Activated T-cell treated with anti-CD3 and anti-CD28 coated beads, Interleukin-2, amount 50 U/mL, for 4 hours (primary cell): ENCODE results near the gene HTRA3. TPM values are rescaled to one million over a fixed set of nuclear protein-coding genes. Genes with fewer than 3 reads are reported as not detected.

Experiments
- ATAC-seq, 2 donors: fragments of 200-7000 bp; cut with Tn5 transposase; one replicate each; pipeline ENCODE4 v1.10.0; 2021
- DNase-seq: peaks from one replicate; pipeline ENCODE4 v3.0.0-alpha.2; 2020
- H3K27me3 Mint-ChIP-seq: one replicate; pipeline ENCODE4 v1.8.0; 2021; ENCODE audit warnings: low read depth, mixed read lengths
- H3K36me3 Mint-ChIP-seq: one replicate; pipeline ENCODE4 v1.8.0; 2022; ENCODE audit warnings: mixed read lengths; ENCODE audit not compliant: insufficient read depth
- H3K4me1 Mint-ChIP-seq: one replicate; pipeline ENCODE4 v1.8.0; 2021; ENCODE audit warnings: low read depth, mixed read lengths
- H3K4me3 Mint-ChIP-seq: one replicate; pipeline ENCODE4 v1.8.0; 2021; ENCODE audit warnings: mild to moderate bottlenecking, moderate library complexity, mixed read lengths
- H3K9me3 Mint-ChIP-seq: one replicate; pipeline ENCODE4 v1.8.0; 2021; ENCODE audit warnings: mixed read lengths
- total RNA-seq, 3 donors: library from RNA; stranded (reverse); gene quantifications; one replicate each; pipeline ENCODE4 v1.2.1, GENCODE V29; 2021

Gene HTRA3
- total RNA-seq, 3 donors from 2014 or later, result not detected

DNA sequence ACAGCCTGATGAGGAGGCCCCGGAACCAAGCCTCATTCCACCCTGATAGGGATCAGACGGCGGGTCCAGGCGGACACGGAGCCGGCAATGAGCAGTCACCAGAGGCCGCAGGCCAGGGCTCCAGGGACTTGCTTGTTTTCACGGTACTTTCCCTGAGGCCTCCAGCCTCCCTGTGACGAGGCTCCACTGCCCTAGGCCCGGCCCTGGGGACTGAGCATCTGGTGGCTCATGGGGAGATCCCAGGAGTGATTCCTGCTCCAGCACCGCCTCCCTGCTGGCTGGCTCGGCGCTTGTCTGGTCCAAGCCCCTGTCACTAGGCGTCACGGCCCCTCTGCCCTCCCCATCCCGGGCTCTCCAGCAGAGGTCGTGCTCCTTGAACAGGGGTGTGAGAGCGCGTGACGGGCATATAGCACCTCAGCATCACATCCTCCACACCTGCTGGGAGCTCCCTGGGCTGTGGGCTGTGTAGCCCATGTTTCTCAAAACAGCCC lies 14.1 kb downstream of the HTRA3 start:
- DNase-seq, result no peak
- H3K9me3 Mint-ChIP-seq, result no peaks in the 10 kb centered on the region
- no peaks in the 10 kb centered on the region for H3K4me1 Mint-ChIP-seq
- no peak overlapping the region for H3K4me3 Mint-ChIP-seq
- H3K27me3 Mint-ChIP-seq, result peaks cover 1% of the 10 kb centered on the region
- H3K36me3 Mint-ChIP-seq, result no peaks in the 10 kb centered on the region
- no peak for ATAC-seq

DNA sequence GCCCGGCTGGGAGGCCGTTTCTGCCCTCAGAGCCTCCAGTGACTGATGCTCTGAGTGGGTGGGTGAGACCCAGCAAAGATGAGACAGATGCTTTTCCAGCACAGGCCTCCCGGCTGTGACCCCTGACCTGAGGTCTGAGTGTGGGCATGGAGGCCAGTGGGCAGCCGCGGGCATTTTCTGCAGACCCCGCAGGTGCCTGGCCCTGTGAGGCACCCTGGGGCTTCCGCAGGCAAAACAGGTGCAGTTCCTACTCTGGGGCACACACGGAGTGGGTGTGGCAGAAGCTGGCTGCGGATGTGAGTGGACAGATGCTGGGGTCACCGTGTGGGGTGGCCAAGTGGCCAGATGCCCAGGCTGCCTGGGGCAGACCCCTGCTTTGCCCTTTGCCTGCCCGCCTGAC lies 14.8 kb downstream of the HTRA3 start:
- peaks cover 1% of the 10 kb centered on the region for H3K27me3 Mint-ChIP-seq
- no peak for DNase-seq
- ATAC-seq, result no peak
- H3K36me3 Mint-ChIP-seq, result no peaks in the 10 kb centered on the region
- no peaks in the 10 kb centered on the region for H3K4me1 Mint-ChIP-seq
- no peak overlapping the region for H3K4me3 Mint-ChIP-seq
- no peaks in the 10 kb centered on the region for H3K9me3 Mint-ChIP-seq

DNA sequence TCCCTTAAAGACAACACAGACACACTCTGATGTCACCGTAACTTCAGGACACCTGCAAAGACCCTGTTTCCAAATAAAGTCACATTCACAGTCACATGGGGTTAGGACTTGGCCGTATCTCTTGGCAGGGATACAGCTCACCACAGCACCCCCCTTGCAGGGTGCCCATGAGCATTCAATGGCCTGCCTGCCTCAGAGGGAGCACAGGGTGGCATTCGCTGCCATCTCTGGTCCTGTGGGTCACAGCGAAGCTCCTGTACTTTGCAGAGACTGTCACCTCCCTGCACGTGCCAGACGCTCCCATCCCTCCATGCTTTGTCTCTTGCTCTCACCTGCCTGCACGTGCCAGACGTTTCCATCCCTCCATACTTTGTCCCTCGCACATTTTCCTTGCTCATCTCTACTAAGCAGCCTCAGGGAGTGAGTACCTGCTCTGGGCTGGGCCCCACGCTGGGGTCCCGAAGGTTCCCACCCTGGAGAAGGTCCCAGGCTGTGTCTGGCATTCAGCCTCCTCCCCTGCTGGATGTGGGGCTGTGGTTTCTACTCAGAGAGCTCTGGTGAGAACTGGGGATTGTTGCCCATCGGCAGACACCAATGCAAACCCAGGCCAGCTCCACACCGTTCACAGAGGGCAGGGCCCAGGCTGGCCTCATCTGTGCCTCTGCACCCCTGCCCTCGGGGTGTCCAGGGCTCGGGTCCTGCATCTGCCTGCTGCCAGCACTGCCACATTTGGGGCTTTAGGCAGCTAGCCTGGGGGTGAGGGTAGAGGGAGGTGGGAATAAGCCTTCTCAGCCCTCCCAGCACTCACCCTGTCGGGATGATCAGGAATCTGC lies 15.8 kb downstream of the HTRA3 start:
- DNase-seq (no peak), ATAC-seq (no peak)
- H3K4me3 Mint-ChIP-seq, result no peak overlapping the region
- H3K27me3 Mint-ChIP-seq, result peaks cover 1% of the 10 kb centered on the region
- H3K36me3 Mint-ChIP-seq, result no peaks in the 10 kb centered on the region
- no peaks in the 10 kb centered on the region for H3K4me1 Mint-ChIP-seq
- no peaks in the 10 kb centered on the region for H3K9me3 Mint-ChIP-seq

DNA sequence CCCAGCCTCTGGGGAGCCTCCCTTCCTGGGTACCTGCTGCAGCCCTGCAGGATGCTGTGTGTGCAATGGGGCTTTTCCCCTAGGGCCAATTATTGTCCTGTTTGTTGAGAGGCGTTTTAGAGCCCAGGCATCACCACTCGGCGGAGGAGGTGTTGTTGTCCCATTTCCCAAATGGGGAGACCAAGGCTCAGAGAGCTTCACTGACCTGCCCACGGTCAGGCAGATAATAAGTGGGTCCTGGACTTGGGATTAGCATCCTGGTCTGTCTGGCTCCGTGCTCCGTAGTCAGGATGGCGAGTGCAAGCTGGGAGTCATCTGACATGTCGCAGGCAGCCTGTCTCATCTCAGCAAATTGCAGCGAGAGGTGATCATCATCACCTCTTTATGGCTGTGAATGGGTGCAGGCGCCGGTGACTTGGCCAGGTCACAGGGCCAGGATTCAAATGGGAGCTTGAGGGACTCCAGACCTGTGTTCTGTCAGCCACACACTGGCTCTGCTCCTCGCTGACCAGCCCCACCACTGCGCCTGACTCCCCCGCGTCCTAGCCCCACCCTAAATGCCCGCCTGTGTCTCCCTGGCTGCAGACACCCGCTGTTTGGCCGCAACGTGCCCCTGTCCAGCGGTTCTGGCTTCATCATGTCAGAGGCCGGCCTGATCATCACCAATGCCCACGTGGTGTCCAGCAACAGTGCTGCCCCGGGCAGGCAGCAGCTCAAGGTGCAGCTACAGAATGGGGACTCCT lies 16.6 kb downstream of the HTRA3 start:
- no peaks in the 10 kb centered on the region for H3K9me3 Mint-ChIP-seq
- no peaks in the 10 kb centered on the region for H3K27me3 Mint-ChIP-seq
- no peaks in the 10 kb centered on the region for H3K36me3 Mint-ChIP-seq
- DNase-seq (no peak), ATAC-seq (no peak)
- H3K4me3 Mint-ChIP-seq, result no peak overlapping the region
- no peaks in the 10 kb centered on the region for H3K4me1 Mint-ChIP-seq

DNA sequence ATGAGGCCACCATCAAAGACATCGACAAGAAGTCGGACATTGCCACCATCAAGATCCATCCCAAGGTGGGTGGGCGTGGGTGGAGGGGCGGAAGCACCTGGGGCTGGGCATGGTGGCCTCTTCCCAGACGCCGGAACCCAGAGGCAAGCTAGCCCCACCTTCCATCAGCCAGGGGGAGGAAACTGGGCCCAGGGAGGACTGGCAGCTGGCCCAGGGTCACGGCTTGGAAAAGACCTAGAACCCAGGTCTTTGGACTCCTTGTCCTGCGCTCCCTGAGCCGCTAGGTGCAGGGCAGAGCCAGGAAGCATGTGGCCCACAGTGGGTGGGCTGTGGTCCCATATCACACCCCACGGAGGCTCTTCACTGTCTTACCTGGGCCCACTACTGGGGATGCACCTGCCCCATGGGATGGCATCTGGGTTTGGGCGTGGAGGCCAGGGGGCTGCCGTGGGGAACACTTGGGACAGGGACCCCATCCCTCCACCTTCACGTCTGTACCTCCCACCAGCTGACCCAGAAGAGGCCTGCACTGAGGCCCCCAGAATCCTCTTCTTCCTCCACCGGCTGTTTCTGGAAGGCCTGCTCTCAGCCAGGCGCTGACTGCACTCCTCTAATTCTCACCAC lies 17.3 kb downstream of the HTRA3 start:
- ATAC-seq, result peak in 1 of 2 donors; percentile 27
- no peaks in the 10 kb centered on the region for H3K27me3 Mint-ChIP-seq
- no peak for DNase-seq
- H3K9me3 Mint-ChIP-seq, result no peaks in the 10 kb centered on the region
- H3K4me3 Mint-ChIP-seq, result no peak overlapping the region
- H3K36me3 Mint-ChIP-seq, result no peaks in the 10 kb centered on the region
- no peaks in the 10 kb centered on the region for H3K4me1 Mint-ChIP-seq

DNA sequence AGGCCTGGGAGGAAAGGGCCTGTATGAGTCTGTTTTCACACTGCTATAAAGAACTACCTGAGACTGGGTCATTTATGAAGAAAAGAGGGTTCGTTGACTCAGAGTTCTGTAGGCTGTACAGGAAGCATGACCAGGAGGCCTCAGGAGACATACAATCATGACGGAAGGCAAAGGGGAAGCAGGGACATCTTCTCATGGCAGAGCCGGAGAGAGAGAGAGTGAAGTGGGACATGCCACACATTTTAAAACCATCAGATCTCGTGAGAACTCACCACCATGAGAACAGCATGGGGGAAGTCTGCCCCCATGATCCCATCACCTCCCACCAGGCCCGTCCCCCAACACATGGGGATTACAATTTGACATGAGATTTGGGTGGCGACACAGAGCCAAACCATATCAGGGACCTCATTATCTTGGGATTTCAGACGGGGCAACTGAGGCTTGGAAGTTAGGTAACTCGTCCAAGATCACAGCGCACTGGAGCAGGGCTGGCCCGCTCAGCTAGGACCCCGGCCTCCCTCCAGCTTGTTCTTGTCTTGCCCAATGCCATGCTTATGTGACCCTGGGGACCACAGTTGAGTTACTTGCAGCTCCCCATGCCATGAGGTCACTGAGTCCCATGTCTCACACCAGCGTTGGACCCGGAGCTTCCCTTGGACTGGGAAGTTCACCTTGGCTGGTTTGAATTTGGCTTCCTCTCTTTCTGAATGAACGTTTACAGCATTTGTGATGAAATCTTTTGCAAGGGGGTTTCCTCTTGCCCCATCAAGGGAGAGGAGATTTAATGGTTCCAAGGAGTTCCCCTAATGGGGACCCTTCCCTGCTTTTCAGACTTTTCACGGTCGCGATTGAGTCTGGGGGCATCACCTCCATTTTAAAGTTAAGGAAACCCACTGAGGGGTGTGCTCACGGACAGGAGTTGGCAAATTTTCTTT lies 18.1 kb downstream of the HTRA3 start:
- Mint-ChIP-seq H3K4me1 (no peaks in the 10 kb centered on the region), H3K36me3 (no peaks in the 10 kb centered on the region), H3K27me3 (no peaks in the 10 kb centered on the region), H3K9me3 (no peaks in the 10 kb centered on the region), H3K4me3 (no peak overlapping the region)
- DNase-seq (no peak), ATAC-seq (no peak)

DNA sequence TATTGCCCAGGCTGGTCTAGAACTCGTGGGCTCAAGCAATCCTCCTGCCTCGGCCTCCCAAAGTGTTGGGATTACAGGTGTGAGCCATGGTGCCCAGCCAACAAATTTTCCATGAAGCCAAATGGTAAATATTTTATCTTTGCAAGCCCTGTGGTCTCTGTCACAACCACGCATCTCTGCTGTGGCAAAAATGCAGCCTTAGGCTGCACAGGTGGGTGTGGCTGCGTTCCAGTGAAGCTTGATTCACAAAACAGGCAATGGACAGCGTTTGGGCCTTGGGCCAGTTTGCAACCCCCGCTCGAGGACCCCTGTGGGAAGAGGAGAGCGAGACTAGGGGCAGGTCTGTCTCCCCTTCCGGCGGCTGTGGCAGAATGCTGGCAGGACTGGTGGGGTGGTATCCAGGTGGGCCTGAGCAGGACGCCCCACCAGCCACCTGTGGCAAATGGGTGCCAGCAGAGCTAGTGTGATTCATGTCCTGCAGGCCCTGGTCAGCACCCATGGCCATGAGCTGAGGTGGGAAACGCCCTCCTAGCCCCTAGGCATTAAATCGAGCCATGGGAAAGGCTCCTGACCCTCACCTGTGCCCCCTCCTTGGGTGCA lies 19.7 kb downstream of the HTRA3 start:
- Mint-ChIP-seq H3K9me3 (no peaks in the 10 kb centered on the region), H3K4me3 (no peak overlapping the region), H3K36me3 (no peaks in the 10 kb centered on the region), H3K4me1 (no peaks in the 10 kb centered on the region), H3K27me3 (no peaks in the 10 kb centered on the region)
- no peak for ATAC-seq
- no peak for DNase-seq

DNA sequence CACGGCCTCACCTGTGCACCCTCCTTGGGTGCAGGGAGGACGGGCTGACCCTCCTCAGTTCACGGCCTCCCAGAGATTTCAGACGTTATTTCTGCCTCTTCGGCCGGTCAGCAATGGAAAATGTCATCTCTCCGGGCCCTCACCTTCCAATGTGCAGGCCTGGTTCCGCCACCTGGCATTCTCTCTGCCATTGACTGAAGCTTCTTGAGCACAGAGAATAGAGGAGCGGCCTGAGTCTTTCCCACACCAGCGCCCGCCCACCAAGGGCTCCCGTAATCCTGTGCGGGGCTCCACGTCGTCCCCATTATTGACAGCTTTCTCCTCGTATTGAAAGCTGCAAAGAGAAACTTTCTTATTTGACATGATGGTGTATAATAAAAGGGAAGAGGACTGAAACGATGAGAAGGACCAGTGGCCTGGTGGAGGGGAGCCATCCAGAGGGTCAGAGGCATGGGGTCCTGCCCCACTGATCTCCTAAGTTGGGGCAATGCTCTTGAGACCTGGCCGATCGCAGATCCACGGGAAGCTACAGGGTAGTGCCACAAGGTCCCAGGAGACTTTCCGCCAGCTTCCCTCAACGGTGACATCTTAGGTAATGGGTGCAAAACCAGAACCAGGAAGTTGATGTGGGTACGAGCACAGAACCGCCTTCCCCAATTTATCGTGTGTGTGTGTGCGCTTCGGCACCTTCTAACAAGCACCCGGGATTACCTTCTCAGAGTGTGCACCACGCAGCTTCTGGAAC lies 20.6 kb downstream of the HTRA3 start:
- no peaks in the 10 kb centered on the region for H3K27me3 Mint-ChIP-seq
- no peak for DNase-seq
- no peak overlapping the region for H3K4me3 Mint-ChIP-seq
- no peaks in the 10 kb centered on the region for H3K36me3 Mint-ChIP-seq
- ATAC-seq, result no peak
- H3K4me1 Mint-ChIP-seq, result no peaks in the 10 kb centered on the region
- no peaks in the 10 kb centered on the region for H3K9me3 Mint-ChIP-seq

DNA sequence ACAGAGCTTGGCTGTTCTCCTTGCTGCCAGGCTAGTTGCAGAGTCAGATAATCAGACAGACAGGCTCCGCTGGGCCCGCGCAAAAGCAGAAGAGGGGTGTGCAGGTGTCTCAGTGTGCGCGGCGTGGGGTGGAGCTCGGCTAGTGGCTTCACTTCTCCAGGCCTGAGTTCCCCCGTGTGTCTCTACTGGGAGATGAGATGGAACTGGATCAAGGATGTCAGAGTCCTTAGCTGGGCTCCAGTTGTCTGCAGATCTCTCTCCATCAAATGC lies 21.1 kb downstream of the HTRA3 start:
- Mint-ChIP-seq H3K36me3 (no peaks in the 10 kb centered on the region), H3K4me3 (no peak overlapping the region), H3K4me1 (no peaks in the 10 kb centered on the region), H3K27me3 (no peaks in the 10 kb centered on the region), H3K9me3 (no peaks in the 10 kb centered on the region)
- DNase-seq (no peak), ATAC-seq (no peak)

DNA sequence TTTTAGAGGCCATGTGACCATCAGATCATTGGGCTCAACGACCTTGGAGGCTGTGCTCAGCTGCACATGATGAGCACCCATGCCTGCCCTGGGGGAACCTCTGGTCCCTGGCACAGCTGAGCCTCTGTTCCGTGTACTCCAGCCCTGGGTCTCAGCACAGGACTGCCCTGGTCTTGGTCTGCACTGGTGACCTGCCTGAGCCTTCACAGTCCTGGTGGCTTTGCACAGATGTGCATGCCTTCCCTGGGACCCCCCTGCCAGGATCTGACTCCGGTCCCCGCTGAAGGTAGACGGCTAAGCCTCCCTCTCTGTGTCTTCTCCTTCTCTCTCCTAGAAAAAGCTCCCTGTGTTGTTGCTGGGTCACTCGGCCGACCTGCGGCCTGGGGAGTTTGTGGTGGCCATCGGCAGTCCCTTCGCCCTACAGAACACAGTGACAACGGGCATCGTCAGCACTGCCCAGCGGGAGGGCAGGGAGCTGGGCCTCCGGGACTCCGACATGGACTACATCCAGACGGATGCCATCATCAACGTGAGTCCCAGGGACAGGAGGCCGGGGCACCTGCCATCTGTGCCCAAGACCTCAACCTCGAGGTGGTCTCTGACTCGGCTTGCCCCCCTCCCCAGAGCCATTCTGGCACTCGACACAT lies 21.6 kb downstream of the HTRA3 start:
- Mint-ChIP-seq H3K4me3 (no peak overlapping the region), H3K27me3 (no peaks in the 10 kb centered on the region), H3K9me3 (no peaks in the 10 kb centered on the region), H3K4me1 (no peaks in the 10 kb centered on the region), H3K36me3 (no peaks in the 10 kb centered on the region)
- ATAC-seq (no peak), DNase-seq (no peak)

DNA sequence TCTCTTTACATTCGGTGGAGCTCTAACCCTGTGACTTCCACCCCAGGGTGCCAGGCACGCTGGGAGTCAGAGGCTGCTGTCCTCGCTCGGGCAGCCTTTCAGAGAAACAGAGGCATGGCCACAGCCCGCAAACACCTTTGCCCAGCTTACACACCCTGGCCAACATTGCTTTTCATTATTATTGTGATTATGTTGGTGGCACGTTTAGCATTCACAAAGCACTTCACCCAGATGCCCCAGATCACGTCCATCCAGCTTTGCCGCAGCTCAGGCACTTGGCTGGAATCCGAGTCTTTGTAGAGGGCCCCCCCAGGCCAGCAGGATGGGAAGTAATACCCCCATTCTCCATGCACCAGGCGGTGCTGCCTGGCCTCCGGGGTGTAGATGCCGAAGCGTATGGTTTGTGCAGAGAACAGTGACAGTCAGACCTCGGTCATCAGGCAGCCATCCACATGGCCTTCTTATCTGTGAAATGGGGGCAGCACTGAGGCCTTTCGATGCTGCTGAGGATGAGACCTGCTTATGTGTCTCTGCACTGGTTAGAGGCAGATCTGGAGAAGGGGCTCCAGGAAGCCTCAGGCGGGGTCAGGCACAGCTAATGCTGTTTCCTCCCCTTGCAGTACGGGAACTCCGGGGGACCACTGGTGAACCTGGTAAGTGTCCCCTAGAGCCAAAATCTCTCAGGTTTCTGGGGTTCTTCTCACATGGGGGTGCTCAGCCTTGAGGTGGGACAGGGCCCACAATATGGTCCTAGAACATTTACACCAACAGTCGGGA lies 22.3 kb downstream of the HTRA3 start:
- H3K9me3 Mint-ChIP-seq, result no peaks in the 10 kb centered on the region
- DNase-seq (no peak), ATAC-seq (no peak)
- H3K27me3 Mint-ChIP-seq, result no peaks in the 10 kb centered on the region
- no peak overlapping the region for H3K4me3 Mint-ChIP-seq
- H3K4me1 Mint-ChIP-seq, result no peaks in the 10 kb centered on the region
- no peaks in the 10 kb centered on the region for H3K36me3 Mint-ChIP-seq

DNA sequence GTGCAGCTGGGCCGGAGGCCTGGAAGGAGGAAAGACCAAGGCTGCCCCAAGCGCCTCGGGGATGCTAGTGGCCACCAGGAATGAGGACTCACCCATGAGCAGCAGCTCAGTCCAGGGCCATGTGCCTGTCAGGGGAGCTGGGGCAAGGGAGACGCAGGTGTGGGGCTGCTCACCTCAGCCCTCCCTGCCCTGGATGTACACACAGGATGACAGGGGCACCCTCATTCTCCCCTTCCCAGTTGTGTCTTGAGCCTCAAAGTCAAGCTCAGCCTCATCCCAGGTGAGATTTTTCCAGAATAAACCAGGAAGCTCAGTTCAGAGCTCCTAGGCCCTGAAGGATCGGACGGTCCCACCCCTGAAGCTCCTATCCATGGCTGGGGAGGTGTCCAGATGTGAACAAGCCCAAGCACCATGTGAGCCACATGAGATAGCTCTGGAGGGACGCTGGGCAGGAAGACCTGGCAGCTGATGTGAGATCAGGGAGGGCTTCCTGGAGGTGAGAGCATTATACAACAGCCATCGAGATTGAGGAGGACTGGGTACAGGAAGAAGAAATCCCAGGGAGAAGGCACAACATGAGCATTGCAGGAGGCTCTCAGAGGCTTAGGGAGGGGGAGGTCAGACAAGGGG lies 23.0 kb downstream of the HTRA3 start:
- no peaks in the 10 kb centered on the region for H3K36me3 Mint-ChIP-seq
- no peaks in the 10 kb centered on the region for H3K9me3 Mint-ChIP-seq
- H3K4me1 Mint-ChIP-seq, result no peaks in the 10 kb centered on the region
- no peaks in the 10 kb centered on the region for H3K27me3 Mint-ChIP-seq
- ATAC-seq, result no peak
- no peak overlapping the region for H3K4me3 Mint-ChIP-seq
- no peak for DNase-seq
